ENCODE results near the gene PAIP1.

PAIP1 gene

GRCh38 chr5:43486353-43486752 lies 70.5 kb downstream of the PAIP1 start:
- in situ Hi-C loops (cut with HindIII; ENCODE audit: low pct_unique_long_range_greater_than_20kb, low sequenced_read_pairs), result no loop called here
- no peak for DNase-seq (ENCODE audit: low read depth in 1 of 2, low spot score in 1 of 2)
- TF ChIP-seq JUND (IDR thresholded peaks at IDR 0.05; ENCODE audit: low read depth), result no peak

GRCh38 chr5:43485406-43485805 lies 71.5 kb downstream of the PAIP1 start:
- TF ChIP-seq JUND (IDR thresholded peaks at IDR 0.05; ENCODE audit: low read depth), result no peak
- in situ Hi-C loops (cut with HindIII; ENCODE audit: low pct_unique_long_range_greater_than_20kb, low sequenced_read_pairs), result no loop called here
- peak in 1 of 2 experiments; percentile 28 for DNase-seq (ENCODE audit: low read depth in 1 of 2, low spot score in 1 of 2)

- in situ Hi-C loops (cut with HindIII; ENCODE audit: low pct_unique_long_range_greater_than_20kb, low sequenced_read_pairs), result no loop called here
- no peak for TF ChIP-seq JUND (IDR thresholded peaks at IDR 0.05; ENCODE audit: low read depth)
- peak; percentile 83 to 89 for DNase-seq (ENCODE audit: low read depth in 1 of 2, low spot score in 1 of 2)
Observed at GRCh38 chr5:43484106-43484849, 72.6 kb downstream of the PAIP1 start.

GRCh38 chr5:43483298-43484105 lies 73.4 kb downstream of the PAIP1 start, which contains the start of gene TMEM267:
TSS of gene TMEM267 (minus strand) at chr5:43483865. CDS start at chr5:43453969, 29,896 bp downstream.
- in situ Hi-C loops (cut with HindIII; ENCODE audit: low pct_unique_long_range_greater_than_20kb, low sequenced_read_pairs), result no loop called here

GRCh38 chr5:43482490-43483297 lies 74.2 kb downstream of the PAIP1 start:
- in situ Hi-C loops (cut with HindIII; ENCODE audit: low pct_unique_long_range_greater_than_20kb, low sequenced_read_pairs), result no loop called here
- 0 out of 2 replicates have a peak, but pooled peaks have one; percentile 11 for TF ChIP-seq JUND (IDR thresholded peaks at IDR 0.05; ENCODE audit: low read depth)
- DNase-seq (ENCODE audit: low read depth in 1 of 2, low spot score in 1 of 2), result no peak

More at GRCh38 chr5:43483298-43484105, 73.4 kb downstream of the PAIP1 start, which contains the start of gene TMEM267:
- peak; percentile 87 to 96 for DNase-seq (ENCODE audit: low read depth in 1 of 2, low spot score in 1 of 2)
- TF ChIP-seq JUND (IDR thresholded peaks at IDR 0.05; ENCODE audit: low read depth), result no peak

Data from T47D (cell line).